ENCODE measurements around the gene ACE. TPM values are rescaled to one million over a fixed set of nuclear protein-coding genes. Genes with fewer than 3 reads are reported as not detected.

The ACE gene
- total RNA-seq, 1 experiment from 2014 or later: 9.1 TPM

GRCh38 chr17:63493411-63493810, 16.6 kb downstream of the ACE start:
- no peaks in the 10 kb centered on the region for H4K20me1 ChIP-seq (ENCODE audit: low read length)
- no TSS peak for BruUV-seq (replicated peaks)
- no peaks in the 10 kb centered on the region for H3K36me3 ChIP-seq (ENCODE audit: low read depth, low read length)
- ChIA-PET POLR2A (ENCODE audit: unreplicated experiment) (no interaction called here), CTCF (no interaction called here)
- intact Hi-C loops (cut with micrococcal nuclease): no loop called here
- no peaks in the 10 kb centered on the region for H3K4me1 ChIP-seq (ENCODE audit: insufficient read depth, low read length)
- H3K9me2 ChIP-seq (replicated peaks; ENCODE audit: low read length): no peaks in the 10 kb centered on the region
- no peak overlapping the region for H3K4me3 ChIP-seq (ENCODE audit: low read length)
- no peak overlapping the region for H3K4me2 ChIP-seq (ENCODE audit: low read length)
- H3K9me3 ChIP-seq (ENCODE audit: low read length): no peaks in the 10 kb centered on the region
- no peak overlapping the region for H3K27ac ChIP-seq (ENCODE audit: low read length)
- no peak for DNase-seq
- H3F3A ChIP-seq (ENCODE audit: low read length, unreplicated experiment): no peaks in the 10 kb centered on the region
- no peak for ATAC-seq
- H3K9ac ChIP-seq (ENCODE audit: low read length): no peak overlapping the region
- no peaks in the 10 kb centered on the region for H3K27me3 ChIP-seq (ENCODE audit: low read length)
- H2AFZ ChIP-seq (ENCODE audit: low read length): no peak overlapping the region
- no peaks in the 10 kb centered on the region for H3K79me2 ChIP-seq (ENCODE audit: low read length)
- no peak for TF ChIP-seq EZH2 (IDR thresholded peaks at IDR 0.05; ENCODE audit: low read length, unreplicated experiment)
- no peak for TF ChIP-seq CTCF (conservative IDR thresholded peaks at IDR 0.05; ENCODE audit: low read depth, low read length)
- TF ChIP-seq EZH2phosphoT487 (IDR thresholded peaks at IDR 0.05; ENCODE audit: borderline replicate concordance, low read length): no peak

GRCh38 chr17:63494300-63494928, 17.6 kb downstream of the ACE start:
- POLR2A ChIA-PET (ENCODE audit: unreplicated experiment): interaction anchor here (0.5 kb wide), 1 partner anchor 55 kb away, joined by 3 read pairs; no protein-coding TSS in a partner anchor
- H3K27me3 ChIP-seq (ENCODE audit: low read length): no peaks in the 10 kb centered on the region
- CTCF ChIA-PET: interaction anchor here (0.6 kb wide), 1 partner anchor 49 kb away, joined by 3 read pairs; no protein-coding TSS in a partner anchor

More at GRCh38 chr17:63494300-63494928, 17.6 kb downstream of the ACE start:
- ATAC-seq: no peak
- Histone ChIP-seq H3K4me2 (ENCODE audit: low read length) (no peak overlapping the region), H3K4me3 (ENCODE audit: low read length) (no peak overlapping the region), H3K27ac (ENCODE audit: low read length) (no peak overlapping the region), H3K9ac (ENCODE audit: low read length) (no peak overlapping the region), H3K9me3 (ENCODE audit: low read length) (no peaks in the 10 kb centered on the region), H4K20me1 (ENCODE audit: low read length) (no peaks in the 10 kb centered on the region), H3F3A (ENCODE audit: low read length, unreplicated experiment) (no peaks in the 10 kb centered on the region), H2AFZ (ENCODE audit: low read length) (no peak overlapping the region), H3K4me1 (ENCODE audit: insufficient read depth, low read length) (no peaks in the 10 kb centered on the region), H3K79me2 (ENCODE audit: low read length) (no peaks in the 10 kb centered on the region), H3K9me2 (replicated peaks; ENCODE audit: low read length) (no peaks in the 10 kb centered on the region), H3K36me3 (ENCODE audit: low read depth, low read length) (no peaks in the 10 kb centered on the region)
- no TSS peak for BruUV-seq (replicated peaks)
- peak; percentile 8 for DNase-seq
- TF ChIP-seq EZH2 (IDR thresholded peaks at IDR 0.05; ENCODE audit: low read length, unreplicated experiment) (no peak), CTCF (conservative IDR thresholded peaks at IDR 0.05; ENCODE audit: low read depth, low read length) (no peak), EZH2phosphoT487 (IDR thresholded peaks at IDR 0.05; ENCODE audit: borderline replicate concordance, low read length) (no peak)
- intact Hi-C loops (cut with micrococcal nuclease): no loop called here

All from PC-3 (cell line).